HG03378 (cell line): ENCODE data around the gene ALG12.
A peak's percentile ranks its signal among the peaks of the same experiment; 100 is the strongest.
"Not testable (repeated sequence)": the region's sequence is repeated elsewhere in the genome, so short reads cannot be mapped to it uniquely, and the experiment has no call there.

Source experiments
- ATAC-seq: cut with Tn5 transposase; IDR thresholded peaks from one replicate; pipeline ENCODE4 v1.9.1; 2021; ENCODE audit warnings: mild to moderate bottlenecking, moderate library complexity; ENCODE audit not compliant: unreplicated experiment

The ALG12 gene

GRCh38 chr22:49946612-49947295 is 28.5 kb upstream of the ALG12 start:
- no peak for ATAC-seq

- ATAC-seq, result not testable (repeated sequence)
These were observed 27.0 kb upstream of the ALG12 start for GRCh38 chr22:49945042-49945794.

- no peak for ATAC-seq
These were observed 26.2 kb upstream of the ALG12 start for GRCh38 chr22:49944399-49944891.

- no peak for ATAC-seq
These were observed 25.6 kb upstream of the ALG12 start for GRCh38 chr22:49943771-49944398.

GRCh38 chr22:49943405-49943765 is 25.1 kb upstream of the ALG12 start:
- no peak for ATAC-seq

GRCh38 chr22:49942565-49943404 is 24.5 kb upstream of the ALG12 start:
- no peak for ATAC-seq

GRCh38 chr22:49941507-49942316 is 23.5 kb upstream of the ALG12 start:
- no peak for ATAC-seq

- ATAC-seq, result no peak
These were observed 20.4 kb upstream of the ALG12 start for GRCh38 chr22:49938565-49939136.

GRCh38 chr22:49937758-49938564 is 19.7 kb upstream of the ALG12 start:
- no peak for ATAC-seq

- ATAC-seq, result no peak
These were observed 18.9 kb upstream of the ALG12 start for GRCh38 chr22:49936973-49937757.

- ATAC-seq, result peak; percentile 59
These were observed 18.1 kb upstream of the ALG12 start for GRCh38 chr22:49936018-49936972.

- no peak for ATAC-seq
These were observed 17.3 kb upstream of the ALG12 start for GRCh38 chr22:49935561-49935960.

GRCh38 chr22:49934891-49935557 is 16.8 kb upstream of the ALG12 start:
- no peak for ATAC-seq

- no peak for ATAC-seq
These were observed 16.1 kb upstream of the ALG12 start for GRCh38 chr22:49934160-49934890.

- no peak for ATAC-seq
These were observed 15.3 kb upstream of the ALG12 start for GRCh38 chr22:49933236-49934159.
